ENCODE data around the gene LYRM2.

GRCh38 chr6:89640804-89641203 lies 2.3 kb upstream of the LYRM2 start:
- TF ChIP-seq CTCF (IDR thresholded peaks at IDR 0.05) (no peak), POLR2A (IDR thresholded peaks at IDR 0.05) (no peak)
